Keratinocyte (primary cell): ENCODE data around the gene ITPR2. TPM values are rescaled to one million over a fixed set of nuclear protein-coding genes. Genes with fewer than 3 reads are reported as not detected.

ENCODE experiments used
- DNase-seq: peaks from one replicate; pipeline ENCODE4 v3.0.0-alpha.2; 2011; ENCODE audit warnings: low read depth, missing footprints, low spot score
- FAIRE-seq: peaks from 2 replicates; lab custom pipeline; 2011; peaks lifted over from hg19 to GRCh38; lab: Jason Lieb, UNC
- H2AFZ ChIP-seq: 2 replicates; pipeline ENCODE4 v1.6.0; 2012; ENCODE audit warnings: low read length, control low read depth, inconsistent platforms; ENCODE audit not compliant: control insufficient read depth
- H3K27ac ChIP-seq: 2 replicates; pipeline ENCODE4 v1.5.1; 2011; ENCODE audit warnings: low read length; ENCODE audit not compliant: control insufficient read depth, insufficient read depth
- H3K27me3 ChIP-seq: 3 replicates; pipeline ENCODE4 v1.6.0; 2011; ENCODE audit warnings: low read length; ENCODE audit not compliant: control insufficient read depth, insufficient read depth; ENCODE audit errors: extremely low read depth
- H3K36me3 ChIP-seq, 2 experiments: 2 replicates in 1 of 2; 3 replicates in 1 of 2; pipeline ENCODE4 v1.5.1; 2011; ENCODE audit warnings: low read length in 2 of 2, mild to moderate bottlenecking in 1 of 2; ENCODE audit not compliant: control insufficient read depth in 2 of 2, insufficient read depth in 2 of 2; ENCODE audit errors: extremely low read depth in 1 of 2
- H3K4me1 ChIP-seq: 3 replicates; pipeline ENCODE4 v1.5.1; 2011; ENCODE audit warnings: low read length; ENCODE audit not compliant: control insufficient read depth, insufficient read depth; ENCODE audit errors: extremely low read depth
- H3K4me2 ChIP-seq: 3 replicates; pipeline ENCODE4 v1.6.0; 2011; ENCODE audit warnings: low read depth, low read length; ENCODE audit not compliant: control insufficient read depth, insufficient read depth; ENCODE audit errors: extremely low read depth
- H3K4me3 ChIP-seq, 3 experiments: fragments of 200-600 bp in 1 of 3; sonication (generic) in 1 of 3; 2 replicates in 2 of 3; 3 replicates in 1 of 3; pipeline ENCODE4 v1.5.1; 2011 to 2016; ENCODE audit warnings: low read length in 3 of 3, mild to moderate bottlenecking in 3 of 3, control low read depth in 2 of 3, inconsistent platforms in 1 of 3, low read depth in 1 of 3, mixed read lengths in 1 of 3, mixed run types in 1 of 3, moderate library complexity in 1 of 3; ENCODE audit not compliant: control insufficient read depth in 2 of 3, insufficient read depth in 2 of 3; ENCODE audit errors: extremely low read depth in 1 of 3
- H3K79me2 ChIP-seq: 2 replicates; pipeline ENCODE4 v1.6.0; 2012; ENCODE audit warnings: low read length; ENCODE audit not compliant: control insufficient read depth, insufficient read depth
- H3K9ac ChIP-seq: 3 replicates; pipeline ENCODE4 v1.6.0; 2011; ENCODE audit warnings: low read length; ENCODE audit not compliant: control insufficient read depth, insufficient read depth; ENCODE audit errors: extremely low read depth
- H3K9me1 ChIP-seq: 3 replicates; pipeline ENCODE4 v1.6.0; 2011; ENCODE audit warnings: low read length; ENCODE audit not compliant: control insufficient read depth, insufficient read depth; ENCODE audit errors: extremely low read depth
- H3K9me3 ChIP-seq: 2 replicates; pipeline ENCODE4 v1.5.1; 2012; ENCODE audit warnings: low read depth, low read length; ENCODE audit not compliant: control insufficient read depth
- H4K20me1 ChIP-seq: 3 replicates; pipeline ENCODE4 v1.6.0; 2011; ENCODE audit warnings: low read length; ENCODE audit not compliant: control insufficient read depth, insufficient read depth; ENCODE audit errors: extremely low read depth
- EZH2 ChIP-seq: IDR thresholded peaks from one replicate; pipeline ENCODE4 v1.6.1; 2012; ENCODE audit warnings: inconsistent platforms, mild to moderate bottlenecking, low read length, moderate library complexity
- dilution Hi-C: fragments of 300-500 bp; cut with MboI; formaldehyde crosslinking; loops from one replicate; pipeline ENCODE4 v1.7.0; 2020; ENCODE audit warnings: low sequenced_read_pairs; ENCODE audit not compliant: extremely low pct_ligation_motif_present
- polyA plus RNA-seq, 5 experiments: library from polyadenylated mRNA; depleted of rRNA in 3 of 5; stranded (reverse) in 3 of 5; stranded (forward) in 1 of 5; unstranded in 1 of 5; fragments of >200 nt; gene quantifications; 1 replicate in 1 of 5; 2 replicates in 3 of 5; 3 replicates in 1 of 5; pipeline versions ENCODE4 v1.2.1 to v1.2.3, GENCODE V29; 2011 to 2012; ENCODE audit warnings: missing spikeins in 2 of 5, low read depth in 1 of 5, low replicate concordance in 1 of 5
- TF ChIP-seq, protein P1 (sequence below), 3 experiments: IDR thresholded peaks in 1 of 3; conservative IDR thresholded peaks in 1 of 3; optimal IDR thresholded peaks in 1 of 3; 2 replicates in 2 of 3; 3 replicates in 1 of 3; pipeline versions ENCODE3 to v1.5.1; 2011; ENCODE audit warnings: low read length in 3 of 3, mild to moderate bottlenecking in 3 of 3, moderate library complexity in 2 of 3, control low read depth in 1 of 3, inconsistent platforms in 1 of 3; ENCODE audit not compliant: insufficient read depth in 2 of 3; ENCODE audit errors: extremely low read depth in 1 of 3

ITPR2 gene
- polyA plus RNA-seq, 1 donor (not counting 4 experiments of a cell fraction or from before 2014, with no cell fraction given) = 7.6 TPM

GRCh38 chr12:26510354-26510674 lies 322.7 kb downstream of the ITPR2 start:
- Histone ChIP-seq H3K9me3 (no peaks in the 10 kb centered on the region), H3K4me1 (no peaks in the 10 kb centered on the region), H3K4me2 (no peak overlapping the region), H3K27ac (no peak overlapping the region), H3K79me2 (no peaks in the 10 kb centered on the region), H2AFZ (no peak overlapping the region), H4K20me1 (no peaks in the 10 kb centered on the region), H3K9me1 (no peaks in the 10 kb centered on the region), H3K4me3 (no peak overlapping the region), H3K36me3 (no peaks in the 10 kb centered on the region), H3K9ac (no peak overlapping the region), H3K27me3 (no peaks in the 10 kb centered on the region)
- dilution Hi-C loops = no loop called here
- no peak for FAIRE-seq
- no peak for TF ChIP-seq EZH2
- TF ChIP-seq, protein P1, sequence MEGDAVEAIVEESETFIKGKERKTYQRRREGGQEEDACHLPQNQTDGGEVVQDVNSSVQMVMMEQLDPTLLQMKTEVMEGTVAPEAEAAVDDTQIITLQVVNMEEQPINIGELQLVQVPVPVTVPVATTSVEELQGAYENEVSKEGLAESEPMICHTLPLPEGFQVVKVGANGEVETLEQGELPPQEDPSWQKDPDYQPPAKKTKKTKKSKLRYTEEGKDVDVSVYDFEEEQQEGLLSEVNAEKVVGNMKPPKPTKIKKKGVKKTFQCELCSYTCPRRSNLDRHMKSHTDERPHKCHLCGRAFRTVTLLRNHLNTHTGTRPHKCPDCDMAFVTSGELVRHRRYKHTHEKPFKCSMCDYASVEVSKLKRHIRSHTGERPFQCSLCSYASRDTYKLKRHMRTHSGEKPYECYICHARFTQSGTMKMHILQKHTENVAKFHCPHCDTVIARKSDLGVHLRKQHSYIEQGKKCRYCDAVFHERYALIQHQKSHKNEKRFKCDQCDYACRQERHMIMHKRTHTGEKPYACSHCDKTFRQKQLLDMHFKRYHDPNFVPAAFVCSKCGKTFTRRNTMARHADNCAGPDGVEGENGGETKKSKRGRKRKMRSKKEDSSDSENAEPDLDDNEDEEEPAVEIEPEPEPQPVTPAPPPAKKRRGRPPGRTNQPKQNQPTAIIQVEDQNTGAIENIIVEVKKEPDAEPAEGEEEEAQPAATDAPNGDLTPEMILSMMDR (optimal IDR thresholded peaks at IDR 0.05 in 1 of 3, IDR thresholded peaks at IDR 0.05 in 1 of 3, conservative IDR thresholded peaks at IDR 0.05 in 1 of 3; ENCODE audit: extremely low read depth in 1 of 3, insufficient read depth in 2 of 3, low read length in 3 of 3) = no peak
- DNase-seq = no peak

DNA sequence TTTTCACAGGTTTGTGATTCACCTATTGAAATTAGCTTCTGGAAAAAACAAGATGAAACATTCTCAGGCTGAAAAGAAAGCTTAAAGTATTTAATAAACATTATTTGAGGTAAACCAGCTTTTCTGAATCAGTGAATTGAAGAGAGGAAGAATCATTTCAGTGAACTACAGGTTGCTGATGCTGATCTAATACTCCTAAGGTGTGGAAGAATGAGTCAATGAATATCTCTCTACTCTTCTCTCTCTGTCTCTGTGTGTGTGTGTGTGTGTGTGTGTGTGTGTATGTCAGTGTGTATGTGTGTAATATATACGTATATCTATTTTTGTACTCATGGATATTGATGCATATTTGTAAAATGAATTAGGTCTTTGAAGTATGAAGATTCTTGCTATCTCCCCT lies 325.4 kb downstream of the ITPR2 start:
- Histone ChIP-seq H4K20me1 (no peaks in the 10 kb centered on the region), H3K4me2 (no peak overlapping the region), H3K36me3 (no peaks in the 10 kb centered on the region), H3K9ac (no peak overlapping the region), H2AFZ (no peak overlapping the region), H3K27ac (no peak overlapping the region), H3K4me3 (no peak overlapping the region), H3K79me2 (no peaks in the 10 kb centered on the region), H3K4me1 (no peaks in the 10 kb centered on the region), H3K9me1 (no peaks in the 10 kb centered on the region), H3K9me3 (no peaks in the 10 kb centered on the region), H3K27me3 (no peaks in the 10 kb centered on the region)
- TF ChIP-seq EZH2 = no peak
- TF ChIP-seq, protein P1 (optimal IDR thresholded peaks at IDR 0.05 in 1 of 3, IDR thresholded peaks at IDR 0.05 in 1 of 3, conservative IDR thresholded peaks at IDR 0.05 in 1 of 3; ENCODE audit: extremely low read depth in 1 of 3, insufficient read depth in 2 of 3, low read length in 3 of 3) = no peak
- DNase-seq (no peak), FAIRE-seq (no peak)
- dilution Hi-C loops = no loop called here
